ENCODE data around the gene ALDH1A3.
A peak's percentile ranks its signal among the peaks of the same experiment; 100 is the strongest.
"Not testable (repeated sequence)": the region's sequence is repeated elsewhere in the genome, so short reads cannot be mapped to it uniquely, and the experiment has no call there.

Gene ALDH1A3

GRCh38 chr15:100879464-100880138 lies at the start of gene ALDH1A3:
Gene ALDH1A3, plus strand, starts transcription at chr15:100879831. Its CDS starts 77 bp downstream, at chr15:100879908.
- DNase-seq (ENCODE audit: low spot score) = no peak

- DNase-seq (ENCODE audit: low spot score) = no peak
These were observed 48.2 kb upstream of the ALDH1A3 start for GRCh38 chr15:100831467-100831866.

- DNase-seq (ENCODE audit: low spot score) = no peak
These were observed 47.3 kb upstream of the ALDH1A3 start for GRCh38 chr15:100832149-100832942.

GRCh38 chr15:100833417-100834389 lies 45.9 kb upstream of the ALDH1A3 start:
- DNase-seq (ENCODE audit: low spot score) = peak; percentile 48

GRCh38 chr15:100834731-100835130 lies 44.9 kb upstream of the ALDH1A3 start:
- DNase-seq (ENCODE audit: low spot score) = no peak

- DNase-seq (ENCODE audit: low spot score) = no peak
These were observed 44.0 kb upstream of the ALDH1A3 start for GRCh38 chr15:100835636-100836035.

GRCh38 chr15:100836501-100836900 lies 43.1 kb upstream of the ALDH1A3 start:
- no peak for DNase-seq (ENCODE audit: low spot score)

- no peak for DNase-seq (ENCODE audit: low spot score)
These were observed 38.2 kb upstream of the ALDH1A3 start for GRCh38 chr15:100841426-100841825.

- peak; percentile 31 for DNase-seq (ENCODE audit: low spot score)
These were observed 36.6 kb upstream of the ALDH1A3 start for GRCh38 chr15:100842756-100843730.

- DNase-seq (ENCODE audit: low spot score) = no peak
These were observed 35.5 kb upstream of the ALDH1A3 start for GRCh38 chr15:100844167-100844566.

GRCh38 chr15:100844778-100845177 lies 34.9 kb upstream of the ALDH1A3 start:
- DNase-seq (ENCODE audit: low spot score) = no peak

GRCh38 chr15:100847194-100847593 lies 32.4 kb upstream of the ALDH1A3 start:
- DNase-seq (ENCODE audit: low spot score) = no peak

GRCh38 chr15:100849021-100849854 lies 30.4 kb upstream of the ALDH1A3 start:
- DNase-seq (ENCODE audit: low spot score) = peak; percentile 45

GRCh38 chr15:100849855-100850218 lies 29.8 kb upstream of the ALDH1A3 start:
- no peak for DNase-seq (ENCODE audit: low spot score)

- DNase-seq (ENCODE audit: low spot score) = not testable (repeated sequence)
These were observed 28.1 kb upstream of the ALDH1A3 start for GRCh38 chr15:100851428-100852015.

- no peak for DNase-seq (ENCODE audit: low spot score)
These were observed 27.0 kb upstream of the ALDH1A3 start for GRCh38 chr15:100852630-100853029.

GRCh38 chr15:100853676-100854440 lies 25.8 kb upstream of the ALDH1A3 start:
- DNase-seq (ENCODE audit: low spot score) = no peak

- DNase-seq (ENCODE audit: low spot score) = no peak
These were observed 22.8 kb upstream of the ALDH1A3 start for GRCh38 chr15:100856867-100857266.

- DNase-seq (ENCODE audit: low spot score) = no peak
These were observed 21.3 kb upstream of the ALDH1A3 start for GRCh38 chr15:100858294-100858693.
